ENCODE results near the gene OR4E1.

- TF ChIP-seq CTCF (conservative IDR thresholded peaks at IDR 0.05; ENCODE audit: low read depth, low read length) (no peak), EZH2phosphoT487 (IDR thresholded peaks at IDR 0.05; ENCODE audit: borderline replicate concordance, low read length) (no peak), EZH2 (IDR thresholded peaks at IDR 0.05; ENCODE audit: low read length, unreplicated experiment) (no peak)
Observed at GRCh38 chr14:21704338-21704737, 30.7 kb upstream of the OR4E1 start.

Measured in PC-3 (cell line).